K562 (cell line): ENCODE measurements around the gene FADS1. TPM values are rescaled to one million over a fixed set of nuclear protein-coding genes. Genes with fewer than 3 reads are reported as not detected.

Experiments
- ESRRA ChIP-seq: fragments of 450-650 bp; IDR thresholded peaks from 2 replicates; pipeline ENCODE4 v1.6.1; 2014; ENCODE audit warnings: low read depth, mild to moderate bottlenecking, moderate library complexity, borderline replicate concordance
- FOXA3 ChIP-seq, 2 experiments: fragments of 450-650 bp in 1 of 2; sonication (generic) in 1 of 2; formaldehyde crosslinking; IDR thresholded peaks in 1 of 2; conservative IDR thresholded peaks in 1 of 2; 2 replicates each; pipeline versions ENCODE4 v1.4.0 to v1.8.0; 2020 to 2022; ENCODE audit warnings: mild to moderate bottlenecking in 2 of 2, missing genetic modification reagents in 1 of 2
- MGA ChIP-seq: fragments of 450-650 bp; IDR thresholded peaks from 2 replicates; pipeline ENCODE4 v1.6.1; 2016; ENCODE audit warnings: mild to moderate bottlenecking, moderate library complexity
- NKRF ChIP-seq: fragments of 450-650 bp; IDR thresholded peaks from 2 replicates; pipeline ENCODE4 v1.6.1; 2016; ENCODE audit warnings: borderline replicate concordance
- ZNF232 ChIP-seq: sonication (generic); formaldehyde crosslinking; IDR thresholded peaks from 2 replicates; pipeline ENCODE4 v1.8.0; 2022; ENCODE audit warnings: mild to moderate bottlenecking, missing genetic modification reagents
- polyA plus RNA-seq, 8 experiments: library from polyadenylated mRNA; depleted of rRNA in 4 of 8; stranded (reverse) in 5 of 8; unstranded in 3 of 8; fragments of >200 nt; fragmentation: Nextera tagmentation in 2 of 8; fragmentation: Illumina TruSeq in 1 of 8; extraction: Ambion mirVana in 2 of 8; extraction: Trizol in 1 of 8; gene quantifications; 2 replicates each; pipeline versions ENCODE4 v1.2.1 to v1.2.3, GENCODE V29; 2011 to 2014; ENCODE audit warnings: inconsistent platforms in 1 of 8, missing spikeins in 1 of 8
- total RNA-seq, 7 experiments: library from RNA; depleted of rRNA in 6 of 7; stranded (reverse); fragments of >200 nt in 6 of 7; fragmentation: Illumina TruSeq in 2 of 7; extraction: Trizol in 2 of 7; gene quantifications; 2 replicates each; pipeline versions ENCODE4 v1.2.1 to v1.2.3, GENCODE V29; 2011 to 2021; ENCODE audit warnings: low replicate concordance in 1 of 7
- TF ChIP-seq, protein P1 (sequence below): fragments of 200-800 bp; sonication (Bioruptor generic); IDR thresholded peaks from 2 replicates; pipeline ENCODE4 v1.6.1; 2016; ENCODE audit warnings: missing genetic modification characterization, missing compliant biosample characterization

Gene FADS1
- total and polyA plus RNA-seq, 9 of the 15 experiments (the other 6 are each of a cell fraction or from before 2014, with no cell fraction given): 110 to 864 (median 364) TPM

DNA sequence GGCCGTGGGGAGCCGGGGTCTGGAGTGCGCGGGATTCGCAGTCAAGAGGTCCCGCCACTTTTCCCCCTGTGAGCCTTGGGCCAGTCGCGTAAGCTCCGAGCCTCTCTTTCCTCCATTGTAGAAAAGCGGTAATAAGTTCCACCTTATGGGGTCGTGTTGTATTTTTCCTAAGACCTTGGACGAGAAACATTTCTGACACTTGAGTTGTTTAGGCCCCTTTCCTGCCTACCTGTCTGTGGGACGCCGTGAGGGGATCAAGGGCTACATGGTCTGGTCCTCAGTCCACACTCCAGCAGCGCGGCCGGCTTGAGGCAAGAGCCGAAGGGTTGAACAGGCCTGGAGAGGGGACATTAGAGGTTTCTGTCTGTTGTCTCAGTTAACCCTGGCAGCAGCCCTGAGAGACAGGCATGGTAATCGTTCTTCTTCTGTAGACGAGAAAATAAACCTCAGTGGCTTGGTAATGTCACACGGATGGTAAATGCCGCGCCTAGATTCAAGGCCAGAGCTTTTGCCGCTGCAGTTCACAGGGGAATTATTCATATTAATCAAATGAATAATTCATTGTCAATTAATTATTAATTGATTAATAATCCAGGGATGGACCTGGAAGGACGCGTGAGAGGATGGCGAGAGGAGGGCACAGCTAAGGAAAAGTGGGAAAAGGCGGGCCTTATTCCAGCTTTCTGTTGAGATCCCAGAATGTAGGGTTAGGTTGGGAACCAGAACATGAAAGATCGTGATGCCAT is 23.5 kb downstream of the FADS1 start (continued):
- TF ChIP-seq MGA: 0 out of 2 replicates have a peak, but pooled peaks have one; percentile 20
- TF ChIP-seq ZNF232 (CRISPR knock-in tag): peak; percentile 14; the same call in 1 of the 2 replicates
- TF ChIP-seq, protein P1, sequence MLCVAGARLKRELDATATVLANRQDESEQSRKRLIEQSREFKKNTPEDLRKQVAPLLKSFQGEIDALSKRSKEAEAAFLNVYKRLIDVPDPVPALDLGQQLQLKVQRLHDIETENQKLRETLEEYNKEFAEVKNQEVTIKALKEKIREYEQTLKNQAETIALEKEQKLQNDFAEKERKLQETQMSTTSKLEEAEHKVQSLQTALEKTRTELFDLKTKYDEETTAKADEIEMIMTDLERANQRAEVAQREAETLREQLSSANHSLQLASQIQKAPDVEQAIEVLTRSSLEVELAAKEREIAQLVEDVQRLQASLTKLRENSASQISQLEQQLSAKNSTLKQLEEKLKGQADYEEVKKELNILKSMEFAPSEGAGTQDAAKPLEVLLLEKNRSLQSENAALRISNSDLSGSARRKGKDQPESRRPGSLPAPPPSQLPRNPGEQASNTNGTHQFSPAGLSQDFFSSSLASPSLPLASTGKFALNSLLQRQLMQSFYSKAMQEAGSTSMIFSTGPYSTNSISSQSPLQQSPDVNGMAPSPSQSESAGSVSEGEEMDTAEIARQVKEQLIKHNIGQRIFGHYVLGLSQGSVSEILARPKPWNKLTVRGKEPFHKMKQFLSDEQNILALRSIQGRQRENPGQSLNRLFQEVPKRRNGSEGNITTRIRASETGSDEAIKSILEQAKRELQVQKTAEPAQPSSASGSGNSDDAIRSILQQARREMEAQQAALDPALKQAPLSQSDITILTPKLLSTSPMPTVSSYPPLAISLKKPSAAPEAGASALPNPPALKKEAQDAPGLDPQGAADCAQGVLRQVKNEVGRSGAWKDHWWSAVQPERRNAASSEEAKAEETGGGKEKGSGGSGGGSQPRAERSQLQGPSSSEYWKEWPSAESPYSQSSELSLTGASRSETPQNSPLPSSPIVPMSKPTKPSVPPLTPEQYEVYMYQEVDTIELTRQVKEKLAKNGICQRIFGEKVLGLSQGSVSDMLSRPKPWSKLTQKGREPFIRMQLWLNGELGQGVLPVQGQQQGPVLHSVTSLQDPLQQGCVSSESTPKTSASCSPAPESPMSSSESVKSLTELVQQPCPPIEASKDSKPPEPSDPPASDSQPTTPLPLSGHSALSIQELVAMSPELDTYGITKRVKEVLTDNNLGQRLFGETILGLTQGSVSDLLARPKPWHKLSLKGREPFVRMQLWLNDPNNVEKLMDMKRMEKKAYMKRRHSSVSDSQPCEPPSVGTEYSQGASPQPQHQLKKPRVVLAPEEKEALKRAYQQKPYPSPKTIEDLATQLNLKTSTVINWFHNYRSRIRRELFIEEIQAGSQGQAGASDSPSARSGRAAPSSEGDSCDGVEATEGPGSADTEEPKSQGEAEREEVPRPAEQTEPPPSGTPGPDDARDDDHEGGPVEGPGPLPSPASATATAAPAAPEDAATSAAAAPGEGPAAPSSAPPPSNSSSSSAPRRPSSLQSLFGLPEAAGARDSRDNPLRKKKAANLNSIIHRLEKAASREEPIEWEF (CRISPR knock-in tag): no peak
- 0 out of 4 replicates have a peak, but pooled peaks of 1 of the 2 experiments have one; percentile 34 for TF ChIP-seq FOXA3 (CRISPR knock-in tag; conservative IDR thresholded peaks at IDR 0.05 in 1 of 2, IDR thresholded peaks at IDR 0.05 in 1 of 2)
- no peak for TF ChIP-seq ESRRA
- TF ChIP-seq NKRF: peak; percentile 9; the same call in 1 of the 2 replicates
